HUES64 (cell line): Measurements from ENCODE around the gene FMNL2.

ENCODE experiments used
- H3K27ac ChIP-seq: 2 replicates; pipeline ENCODE4 v1.7.0; 2013; ENCODE audit warnings: low read depth, low read length, inconsistent platforms
- H3K27me3 ChIP-seq: 2 replicates; pipeline ENCODE4 v1.6.1; 2013; ENCODE audit warnings: mild to moderate bottlenecking, low read length; ENCODE audit not compliant: insufficient read depth
- H3K36me3 ChIP-seq: 2 replicates; pipeline ENCODE4 v1.6.1; 2013; ENCODE audit warnings: mild to moderate bottlenecking, low read length; ENCODE audit not compliant: insufficient read depth
- H3K4me1 ChIP-seq: 2 replicates; pipeline ENCODE4 v1.6.1; 2013; ENCODE audit warnings: mild to moderate bottlenecking, low read length, moderate library complexity; ENCODE audit not compliant: insufficient read depth
- H3K4me3 ChIP-seq: 2 replicates; pipeline ENCODE4 v1.5.1; 2013; ENCODE audit warnings: mild to moderate bottlenecking, low read length, moderate library complexity
- H3K9ac ChIP-seq: 2 replicates; pipeline ENCODE4 v1.6.1; 2013; ENCODE audit warnings: mild to moderate bottlenecking, low read depth, low read length
- H3K9me3 ChIP-seq: 2 replicates; pipeline ENCODE4 v1.6.1; 2013; ENCODE audit warnings: low read depth, low read length; ENCODE audit not compliant: insufficient read depth
- WGBS: fragments of 150-250, 120-280 bp; methylation state at CpG from one replicate; pipeline ENCODE4 v1.1.7; 2013; ENCODE audit warnings: missing lambda C conversion rate; 5-methylcytosine and 5-hydroxymethylcytosine counted together

FMNL2 gene

GRCh38 chr2:152454960-152455359 lies 120.0 kb downstream of the FMNL2 start:
- no peak overlapping the region for H3K9ac ChIP-seq
- no peaks in the 10 kb centered on the region for H3K9me3 ChIP-seq
- H3K27me3 ChIP-seq = no peaks in the 10 kb centered on the region
- H3K27ac ChIP-seq = no peak overlapping the region
- peaks cover 50% of the 10 kb centered on the region for H3K4me1 ChIP-seq
- no peaks in the 10 kb centered on the region for H3K36me3 ChIP-seq
- WGBS = 81% methylated on average over 1 of the region's 1 CpG
- no peak overlapping the region for H3K4me3 ChIP-seq

GRCh38 chr2:152455738-152456137 lies 120.8 kb downstream of the FMNL2 start:
- no peak overlapping the region for H3K4me3 ChIP-seq
- WGBS = 96% methylated on average over 6 of the region's 6 CpGs
- no peaks in the 10 kb centered on the region for H3K9me3 ChIP-seq
- H3K27me3 ChIP-seq = no peaks in the 10 kb centered on the region
- no peaks in the 10 kb centered on the region for H3K36me3 ChIP-seq
- peaks cover 42% of the 10 kb centered on the region for H3K4me1 ChIP-seq
- H3K27ac ChIP-seq = peak overlapping the region; percentile 12; the same call in 1 of the 2 replicates
- H3K9ac ChIP-seq = no peak overlapping the region

GRCh38 chr2:152456262-152456661 lies 121.3 kb downstream of the FMNL2 start:
- H3K27ac ChIP-seq = peak overlapping the region; percentile 12; the same call in 1 of the 2 replicates
- no peak overlapping the region for H3K4me3 ChIP-seq
- H3K9ac ChIP-seq = no peak overlapping the region
- H3K27me3 ChIP-seq = no peaks in the 10 kb centered on the region
- no peaks in the 10 kb centered on the region for H3K36me3 ChIP-seq
- WGBS = 93% methylated on average over 3 of the region's 3 CpGs
- H3K4me1 ChIP-seq = peaks cover 42% of the 10 kb centered on the region
- H3K9me3 ChIP-seq = no peaks in the 10 kb centered on the region

- WGBS = 88% methylated on average over 5 of the region's 5 CpGs
- H3K27ac ChIP-seq = no peak overlapping the region
- no peak overlapping the region for H3K9ac ChIP-seq
- H3K9me3 ChIP-seq = no peaks in the 10 kb centered on the region
- no peaks in the 10 kb centered on the region for H3K36me3 ChIP-seq
- H3K4me1 ChIP-seq = peaks cover 37% of the 10 kb centered on the region
- H3K27me3 ChIP-seq = no peaks in the 10 kb centered on the region
- H3K4me3 ChIP-seq = no peak overlapping the region
Observed at GRCh38 chr2:152458441-152458940, 123.5 kb downstream of the FMNL2 start.

- H3K9me3 ChIP-seq = no peaks in the 10 kb centered on the region
- H3K36me3 ChIP-seq = no peaks in the 10 kb centered on the region
- H3K27ac ChIP-seq = no peak overlapping the region
- 94% methylated on average over 1 of the region's 2 CpGs for WGBS
- peaks cover 32% of the 10 kb centered on the region for H3K4me1 ChIP-seq
- H3K4me3 ChIP-seq = no peak overlapping the region
- H3K27me3 ChIP-seq = no peaks in the 10 kb centered on the region
- H3K9ac ChIP-seq = no peak overlapping the region
Observed at GRCh38 chr2:152459091-152459490, 124.1 kb downstream of the FMNL2 start.

GRCh38 chr2:152460567-152460966 lies 125.6 kb downstream of the FMNL2 start:
- no peaks in the 10 kb centered on the region for H3K36me3 ChIP-seq
- H3K9ac ChIP-seq = no peak overlapping the region
- no peaks in the 10 kb centered on the region for H3K27me3 ChIP-seq
- H3K4me3 ChIP-seq = no peak overlapping the region
- H3K27ac ChIP-seq = no peak overlapping the region
- H3K4me1 ChIP-seq = peaks cover 31% of the 10 kb centered on the region
- H3K9me3 ChIP-seq = no peaks in the 10 kb centered on the region
- 93% methylated on average over 5 of the region's 6 CpGs for WGBS

- 91% methylated on average over 3 of the region's 3 CpGs for WGBS
- H3K27ac ChIP-seq = no peak overlapping the region
- no peaks in the 10 kb centered on the region for H3K9me3 ChIP-seq
- no peaks in the 10 kb centered on the region for H3K36me3 ChIP-seq
- no peak overlapping the region for H3K4me3 ChIP-seq
- H3K27me3 ChIP-seq = no peaks in the 10 kb centered on the region
- H3K9ac ChIP-seq = no peak overlapping the region
- peaks cover 39% of the 10 kb centered on the region for H3K4me1 ChIP-seq
Observed at GRCh38 chr2:152462120-152462519, 127.1 kb downstream of the FMNL2 start.

GRCh38 chr2:152462779-152463178 lies 127.8 kb downstream of the FMNL2 start:
- 81% methylated on average over 5 of the region's 5 CpGs for WGBS
- H3K9ac ChIP-seq = no peak overlapping the region
- no peak overlapping the region for H3K4me3 ChIP-seq

GRCh38 chr2:152464851-152465470 lies 130.0 kb downstream of the FMNL2 start:
- peaks cover 64% of the 10 kb centered on the region for H3K4me1 ChIP-seq
- no peaks in the 10 kb centered on the region for H3K36me3 ChIP-seq
- no peaks in the 10 kb centered on the region for H3K9me3 ChIP-seq
- H3K9ac ChIP-seq = no peak overlapping the region
- H3K27me3 ChIP-seq = no peaks in the 10 kb centered on the region
- WGBS = 86% methylated on average over 7 of the region's 7 CpGs
- H3K27ac ChIP-seq = no peak overlapping the region
- H3K4me3 ChIP-seq = no peak overlapping the region

More at GRCh38 chr2:152462779-152463178, 127.8 kb downstream of the FMNL2 start:
- Histone ChIP-seq H3K27me3 (no peaks in the 10 kb centered on the region), H3K4me1 (peaks cover 46% of the 10 kb centered on the region), H3K27ac (no peak overlapping the region), H3K36me3 (no peaks in the 10 kb centered on the region), H3K9me3 (no peaks in the 10 kb centered on the region)

GRCh38 chr2:152465541-152465940 lies 130.6 kb downstream of the FMNL2 start:
- no peaks in the 10 kb centered on the region for H3K27me3 ChIP-seq
- 82% methylated on average over 3 of the region's 3 CpGs for WGBS
- H3K9me3 ChIP-seq = no peaks in the 10 kb centered on the region
- H3K9ac ChIP-seq = no peak overlapping the region
- no peak overlapping the region for H3K4me3 ChIP-seq
- no peaks in the 10 kb centered on the region for H3K36me3 ChIP-seq
- H3K4me1 ChIP-seq = peaks cover 69% of the 10 kb centered on the region
- no peak overlapping the region for H3K27ac ChIP-seq

- H3K4me3 ChIP-seq = no peak overlapping the region
- H3K4me1 ChIP-seq = peaks cover 74% of the 10 kb centered on the region
- H3K36me3 ChIP-seq = no peaks in the 10 kb centered on the region
- no peaks in the 10 kb centered on the region for H3K27me3 ChIP-seq
- H3K9me3 ChIP-seq = no peaks in the 10 kb centered on the region
- no peak overlapping the region for H3K27ac ChIP-seq
- 85% methylated on average over 6 of the region's 6 CpGs for WGBS
- no peak overlapping the region for H3K9ac ChIP-seq
Observed at GRCh38 chr2:152466041-152466440, 131.1 kb downstream of the FMNL2 start.
